Endothelial cell of umbilical vein (primary cell): ENCODE results near the gene ZDHHC14. TPM values are rescaled to one million over a fixed set of nuclear protein-coding genes. Genes with fewer than 3 reads are reported as not detected.
A peak's percentile ranks its signal among the peaks of the same experiment; 100 is the strongest.

Source experiments
- BruUV-seq: library from RNA; stranded (reverse); fragments of 400-500 nt; replicated peaks from 2 replicates; lab custom pipeline; 2021; lab: Mats Ljungman, UMichigan
- CTCF ChIA-PET: fragments of 300-600, 350-600 bp; sonication (Branson Sonifier 250); formaldehyde crosslinking; loops from one replicate; lab custom pipeline; 2021; ENCODE audit warnings: antibody characterized with exemption, inconsistent platforms; lab: Charles Lee
- POLR2A ChIA-PET: fragments of 300-600, 350-600 bp; sonication (Branson Sonifier 250); formaldehyde crosslinking; loops from one replicate; lab custom pipeline; 2021; ENCODE audit warnings: antibody characterized with exemption, inconsistent platforms; lab: Charles Lee
- DNase-seq: peaks from one replicate; pipeline ENCODE4 v3.0.0-alpha.2; 2011; ENCODE audit warnings: low read depth, low spot score
- FAIRE-seq: peaks from 2 replicates; lab custom pipeline; 2011; peaks lifted over from hg19 to GRCh38; lab: Jason Lieb, UNC
- H2AFZ ChIP-seq: 2 replicates; pipeline ENCODE4 v1.6.0; 2012; ENCODE audit warnings: low read depth, low read length, control low read depth, inconsistent platforms
- H3K27ac ChIP-seq: 2 replicates; pipeline ENCODE4 v1.5.1; 2011; ENCODE audit warnings: low read depth, mild to moderate bottlenecking, control low read depth, low read length, moderate library complexity; ENCODE audit not compliant: insufficient read depth
- H3K27me3 ChIP-seq, 2 experiments: 2 replicates each; pipeline versions ENCODE4 v1.6.0 to v1.6.1; 2011; ENCODE audit warnings: low read length in 2 of 2, mixed read lengths in 1 of 2; ENCODE audit not compliant: control insufficient read depth in 2 of 2, insufficient read depth in 2 of 2
- H3K36me3 ChIP-seq, 2 experiments: 2 replicates in 1 of 2; 3 replicates in 1 of 2; pipeline ENCODE4 v1.5.1; 2011; ENCODE audit warnings: low read length in 2 of 2, mild to moderate bottlenecking in 1 of 2, moderate library complexity in 1 of 2; ENCODE audit not compliant: control insufficient read depth in 2 of 2, insufficient read depth in 2 of 2; ENCODE audit errors: extremely low read depth in 1 of 2
- H3K4me1 ChIP-seq: 3 replicates; pipeline ENCODE4 v1.5.1; 2011; ENCODE audit warnings: mild to moderate bottlenecking, low read length; ENCODE audit not compliant: control insufficient read depth, insufficient read depth; ENCODE audit errors: extremely low read depth
- H3K4me2 ChIP-seq: 2 replicates; pipeline ENCODE4 v1.6.1; 2011; ENCODE audit warnings: low read length, control low read depth, mixed read lengths; ENCODE audit not compliant: insufficient read depth
- H3K4me3 ChIP-seq, 3 experiments: fragments of 200-600 bp in 1 of 3; sonication (generic), shearing (Covaris generic) in 1 of 3; replicated peaks in 1 of 3; 2 replicates each; pipeline ENCODE4 v1.5.1; 2011 to 2016; ENCODE audit warnings: control low read depth in 3 of 3, low read length in 3 of 3, mild to moderate bottlenecking in 2 of 3, inconsistent platforms in 1 of 3, low read depth in 1 of 3, moderate library complexity in 1 of 3; ENCODE audit not compliant: insufficient read depth in 1 of 3
- H3K79me2 ChIP-seq: 2 replicates; pipeline ENCODE4 v1.6.0; 2012; ENCODE audit warnings: low read length, inconsistent platforms; ENCODE audit not compliant: control insufficient read depth, insufficient read depth
- H3K9ac ChIP-seq: replicated peaks from 2 replicates; pipeline ENCODE3; 2011; ENCODE audit warnings: low read length, control low read depth; ENCODE audit not compliant: insufficient read depth; ENCODE audit errors: extremely low read depth
- H3K9me1 ChIP-seq: replicated peaks from 3 replicates; pipeline ENCODE4 v1.6.0; 2011; ENCODE audit warnings: mild to moderate bottlenecking, low read length; ENCODE audit not compliant: control insufficient read depth, insufficient read depth; ENCODE audit errors: extremely low read depth
- H3K9me3 ChIP-seq: replicated peaks from 2 replicates; pipeline ENCODE4 v1.5.1; 2012; ENCODE audit warnings: low read length, inconsistent platforms; ENCODE audit not compliant: control insufficient read depth, insufficient read depth
- H4K20me1 ChIP-seq: replicated peaks from 2 replicates; pipeline ENCODE3; 2011; ENCODE audit warnings: mild to moderate bottlenecking, low read length; ENCODE audit not compliant: control insufficient read depth, insufficient read depth; ENCODE audit errors: extremely low read depth
- CTCF ChIP-seq, 2 donors: IDR thresholded peaks; 1 replicate in 1 of 2; 2 replicates in 1 of 2; pipeline ENCODE4 v1.5.1; 2011; ENCODE audit warnings: low read length in 2 of 2, mild to moderate bottlenecking in 2 of 2, moderate library complexity in 2 of 2, control low read depth in 1 of 2, inconsistent platforms in 1 of 2, low read depth in 1 of 2; ENCODE audit not compliant: insufficient read depth in 1 of 2; ENCODE audit errors: extremely low read depth in 1 of 2
- GATA2 ChIP-seq: IDR thresholded peaks from 2 replicates; pipeline ENCODE4 v1.7.0; 2011; ENCODE audit warnings: low read depth, mild to moderate bottlenecking, moderate library complexity, mixed read lengths, low read length; ENCODE audit not compliant: insufficient read length, insufficient read depth
- MAX ChIP-seq: IDR thresholded peaks from 2 replicates; pipeline ENCODE4 v1.6.1; 2011; ENCODE audit not compliant: insufficient read depth, insufficient read length
- POLR2A ChIP-seq: IDR thresholded peaks from 2 replicates; pipeline ENCODE4 v1.6.1; 2012; ENCODE audit warnings: low read depth, mild to moderate bottlenecking, control low read depth, low read length
- dilution Hi-C: fragments of 300-500 bp; cut with MboI; formaldehyde crosslinking; loops from one replicate; pipeline ENCODE4 v1.15.0; 2019; ENCODE audit warnings: low sequenced_read_pairs; ENCODE audit not compliant: extremely low pct_ligation_motif_present
- intact Hi-C: fragments of 100-400 bp; cut with micrococcal nuclease; formaldehyde crosslinking; loops from one replicate; pipeline ENCODE4 v1.10.0; 2022
- polyA plus RNA-seq, 4 experiments: library from polyadenylated mRNA; depleted of rRNA in 3 of 4; stranded (reverse) in 3 of 4; unstranded in 1 of 4; fragments of >200 nt; gene quantifications; 2 replicates each; pipeline versions ENCODE4 v1.2.1 to v1.2.3, GENCODE V29; 2011 to 2012; ENCODE audit warnings: missing spikeins in 1 of 4
- total RNA-seq: library from RNA; stranded (reverse); gene quantifications from 2 replicates; pipeline ENCODE4 v1.2.3, GENCODE V29; 2021

Gene ZDHHC14
- total and polyA plus RNA-seq, 2 donors (not counting 3 experiments of a cell fraction or from before 2014, with no cell fraction given): 23.0 to 25.6 TPM

- Histone ChIP-seq H3K4me3 (no peak overlapping the region), H3K27me3 (no peaks in the 10 kb centered on the region), H3K9ac (no peak overlapping the region), H3K27ac (no peak overlapping the region), H3K9me1 (no peaks in the 10 kb centered on the region), H3K4me2 (no peak overlapping the region), H4K20me1 (no peaks in the 10 kb centered on the region), H2AFZ (no peak overlapping the region), H3K36me3 (no peaks in the 10 kb centered on the region), H3K79me2 (no peaks in the 10 kb centered on the region), H3K9me3 (no peaks in the 10 kb centered on the region), H3K4me1 (peaks cover 7% of the 10 kb centered on the region)
- POLR2A ChIA-PET: interaction anchor here (0.7 kb wide), 1 partner anchor 1499 kb away, joined by 3 read pairs; no protein-coding TSS in a partner anchor
- CTCF ChIA-PET: interaction anchor here (0.8 to 6.5 kb wide), 22 partner anchors 8 to 352 kb away, joined by 3 to 121 read pairs (median 4); partner anchors contain the start of gene TMEM242
- TF ChIP-seq CTCF (IDR thresholded peaks at IDR 0.05; ENCODE audit: extremely low read depth in 1 of 2, insufficient read depth in 1 of 2, low read depth in 1 of 2, low read length in 2 of 2) (peak; percentile 75 to 88), POLR2A (no peak)
- FAIRE-seq (peak; percentile 82), DNase-seq (peak; percentile 73)
- no TSS peak for BruUV-seq
- intact Hi-C loops (loop anchor here (1.0 to 5.0 kb wide), 5 partner anchors 205 to 353 kb away; no protein-coding TSS in a partner anchor), dilution Hi-C loops (no loop called here)
These were observed 286.4 kb downstream of the ZDHHC14 start for GRCh38 chr6:157667211-157668008.

- FAIRE-seq (no peak), DNase-seq (no peak)
- H3K79me2 ChIP-seq: no peaks in the 10 kb centered on the region
- ChIA-PET POLR2A (no interaction called here), CTCF (interaction anchor here (1.0 to 6.5 kb wide), 4 partner anchors 54 to 352 kb away, joined by 3 to 121 read pairs (median 9); no protein-coding TSS in a partner anchor)
- intact Hi-C loops: loop anchor here (2.0 to 5.0 kb wide), 3 partner anchors 205 to 331 kb away; no protein-coding TSS in a partner anchor
- H2AFZ ChIP-seq: no peak overlapping the region
- no peak overlapping the region for H3K4me3 ChIP-seq
- dilution Hi-C loops: no loop called here
- no peak overlapping the region for H3K27ac ChIP-seq
- H3K27me3 ChIP-seq: no peaks in the 10 kb centered on the region
- H4K20me1 ChIP-seq: no peaks in the 10 kb centered on the region
- H3K4me2 ChIP-seq: no peak overlapping the region
- peaks cover 7% of the 10 kb centered on the region for H3K4me1 ChIP-seq
- BruUV-seq: no TSS peak
- peaks cover 0 to under 1% of the 10 kb centered on the region in 2 experiments for H3K36me3 ChIP-seq
- H3K9me1 ChIP-seq: no peaks in the 10 kb centered on the region
- no peaks in the 10 kb centered on the region for H3K9me3 ChIP-seq
- no peak overlapping the region for H3K9ac ChIP-seq
- TF ChIP-seq MAX: no peak
- no peak for TF ChIP-seq GATA2
These were observed 287.0 kb downstream of the ZDHHC14 start for GRCh38 chr6:157668009-157668401.
